HL-60 (cell line): ENCODE results near the gene U2AF2.

ENCODE experiments used
- GABPA ChIP-seq: IDR thresholded peaks from 2 replicates; pipeline ENCODE4 v1.6.1; 2012; ENCODE audit warnings: low read depth
- TF ChIP-seq, protein P1 (sequence below): IDR thresholded peaks from one replicate; pipeline ENCODE4 v1.5.1; 2011; ENCODE audit warnings: low read length, control low read depth, inconsistent platforms; ENCODE audit not compliant: insufficient read depth

DNA sequence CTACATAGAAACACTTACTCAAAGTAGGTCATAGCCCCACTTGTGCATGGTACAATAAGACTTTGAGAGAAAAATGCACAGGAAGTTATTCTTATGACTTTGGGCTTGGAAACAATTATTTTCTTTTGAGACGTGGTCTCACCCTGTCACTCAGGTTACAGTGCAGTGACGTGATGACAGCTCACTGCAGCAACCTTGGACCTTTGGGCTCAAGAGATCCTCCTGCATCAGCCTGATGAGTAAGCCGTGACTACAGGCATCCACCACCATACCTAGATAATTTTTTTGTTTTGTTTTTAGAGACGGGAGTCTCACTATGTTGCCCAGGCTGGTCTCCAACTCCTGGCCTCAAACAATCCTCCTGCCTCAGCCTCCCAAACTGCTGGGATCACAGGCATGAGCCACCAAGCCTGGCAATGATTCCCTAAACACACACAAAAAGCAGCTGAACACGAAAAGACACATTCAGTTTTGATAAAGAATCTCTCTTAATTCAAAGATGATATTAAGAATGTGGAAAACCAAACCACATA is 65.4 kb downstream of the U2AF2 start:
- TF ChIP-seq, protein P1, sequence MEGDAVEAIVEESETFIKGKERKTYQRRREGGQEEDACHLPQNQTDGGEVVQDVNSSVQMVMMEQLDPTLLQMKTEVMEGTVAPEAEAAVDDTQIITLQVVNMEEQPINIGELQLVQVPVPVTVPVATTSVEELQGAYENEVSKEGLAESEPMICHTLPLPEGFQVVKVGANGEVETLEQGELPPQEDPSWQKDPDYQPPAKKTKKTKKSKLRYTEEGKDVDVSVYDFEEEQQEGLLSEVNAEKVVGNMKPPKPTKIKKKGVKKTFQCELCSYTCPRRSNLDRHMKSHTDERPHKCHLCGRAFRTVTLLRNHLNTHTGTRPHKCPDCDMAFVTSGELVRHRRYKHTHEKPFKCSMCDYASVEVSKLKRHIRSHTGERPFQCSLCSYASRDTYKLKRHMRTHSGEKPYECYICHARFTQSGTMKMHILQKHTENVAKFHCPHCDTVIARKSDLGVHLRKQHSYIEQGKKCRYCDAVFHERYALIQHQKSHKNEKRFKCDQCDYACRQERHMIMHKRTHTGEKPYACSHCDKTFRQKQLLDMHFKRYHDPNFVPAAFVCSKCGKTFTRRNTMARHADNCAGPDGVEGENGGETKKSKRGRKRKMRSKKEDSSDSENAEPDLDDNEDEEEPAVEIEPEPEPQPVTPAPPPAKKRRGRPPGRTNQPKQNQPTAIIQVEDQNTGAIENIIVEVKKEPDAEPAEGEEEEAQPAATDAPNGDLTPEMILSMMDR: no peak
- no peak for TF ChIP-seq GABPA
